Measurements from ENCODE around the gene ITFG1.

GRCh38 chr16:47392081-47392480 is 68.8 kb downstream of the ITFG1 start:
- TF ChIP-seq EZH2 (IDR thresholded peaks at IDR 0.05) (no peak), POLR2AphosphoS5 (IDR thresholded peaks at IDR 0.05; ENCODE audit: borderline replicate concordance, low read depth, low read length) (no peak)

Measured in SK-N-MC (cell line).